ENCODE results near the gene SHB.

The SHB gene

DNA sequence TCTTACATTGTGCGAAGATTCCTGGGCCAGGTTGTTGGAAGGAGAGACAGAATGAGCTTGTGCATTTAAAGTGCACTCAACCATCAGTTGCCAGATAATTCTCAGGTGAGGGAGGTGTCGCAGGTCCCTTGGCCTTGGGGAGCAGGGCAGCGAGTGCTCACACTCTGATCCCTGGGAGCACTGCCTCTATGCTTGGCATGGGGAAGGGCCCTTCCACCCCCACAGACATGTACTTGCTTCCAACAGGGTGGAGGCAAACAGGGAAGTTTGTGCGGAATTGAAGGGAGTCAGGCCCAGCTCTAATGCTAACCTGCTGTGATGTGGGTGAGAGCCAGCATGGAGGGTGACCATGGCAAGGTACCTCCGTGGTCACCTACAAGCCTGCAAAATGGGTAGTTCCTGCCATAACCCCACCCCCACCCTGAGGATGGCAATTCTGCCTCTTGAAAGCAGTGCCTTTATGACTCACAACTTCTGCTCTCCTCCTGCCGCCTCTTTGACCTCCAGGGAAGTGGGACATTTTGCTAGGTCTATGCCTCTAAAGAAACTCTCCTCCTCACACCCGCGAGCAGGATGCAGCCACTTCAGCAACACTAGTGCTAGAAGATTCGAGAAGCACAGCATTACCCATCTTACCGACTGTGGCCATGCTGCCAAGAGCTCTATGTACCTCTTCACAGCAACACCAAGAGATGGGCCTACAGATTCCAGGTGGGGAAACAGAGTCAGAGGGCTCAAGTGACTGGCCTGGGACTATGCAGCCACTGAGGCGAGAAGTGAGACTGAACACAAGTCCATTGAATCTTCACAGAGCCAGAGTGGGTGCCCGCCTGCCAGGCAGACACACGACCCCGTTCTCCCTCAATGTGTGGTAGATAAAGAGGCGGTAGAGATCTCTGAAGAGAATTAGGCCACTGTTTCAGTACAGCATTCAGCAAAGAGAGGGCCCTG lies 143.0 kb downstream of the SHB start:
- peak in 1 of 2 experiments; percentile 3 for DNase-seq

DNA sequence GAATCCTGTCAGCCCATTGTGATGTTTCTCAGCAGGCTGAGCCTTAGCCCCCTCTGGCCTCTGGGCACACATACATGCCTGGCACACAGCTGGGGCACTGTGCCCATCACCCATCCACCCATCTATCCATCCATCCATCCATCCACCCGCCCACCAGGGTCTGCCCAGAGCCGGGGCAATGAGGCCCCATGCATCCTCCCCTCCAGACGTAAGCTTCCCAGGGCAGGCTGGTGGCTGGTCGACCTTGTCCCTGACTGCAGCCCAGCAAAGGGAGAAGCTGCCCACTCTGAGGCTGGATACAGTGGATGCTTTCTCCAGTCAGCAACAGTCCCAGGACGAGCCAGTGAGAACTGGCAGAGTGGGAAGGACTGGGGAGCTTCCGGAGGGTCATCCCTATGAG lies 144.0 kb downstream of the SHB start:
- no peak for DNase-seq

DNA sequence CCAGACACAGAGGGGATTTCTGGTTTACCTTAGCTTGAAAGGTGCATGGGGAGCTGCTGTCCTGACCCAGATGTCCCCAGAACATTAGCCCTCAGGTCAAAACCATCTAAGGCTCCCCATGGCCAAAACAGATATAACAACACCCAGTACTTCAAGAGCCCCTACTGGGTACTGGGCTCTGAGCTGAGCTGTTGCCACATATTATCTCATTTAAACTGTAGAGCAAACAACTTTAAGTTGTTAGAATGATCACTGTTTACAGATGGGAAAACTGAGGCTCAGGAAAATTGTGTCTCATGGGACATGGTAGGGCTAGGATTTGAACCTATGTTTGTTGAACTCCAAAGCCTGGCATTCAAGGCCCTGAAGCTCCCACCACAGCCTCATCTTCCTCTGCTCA lies 144.5 kb downstream of the SHB start:
- no peak for DNase-seq

DNA sequence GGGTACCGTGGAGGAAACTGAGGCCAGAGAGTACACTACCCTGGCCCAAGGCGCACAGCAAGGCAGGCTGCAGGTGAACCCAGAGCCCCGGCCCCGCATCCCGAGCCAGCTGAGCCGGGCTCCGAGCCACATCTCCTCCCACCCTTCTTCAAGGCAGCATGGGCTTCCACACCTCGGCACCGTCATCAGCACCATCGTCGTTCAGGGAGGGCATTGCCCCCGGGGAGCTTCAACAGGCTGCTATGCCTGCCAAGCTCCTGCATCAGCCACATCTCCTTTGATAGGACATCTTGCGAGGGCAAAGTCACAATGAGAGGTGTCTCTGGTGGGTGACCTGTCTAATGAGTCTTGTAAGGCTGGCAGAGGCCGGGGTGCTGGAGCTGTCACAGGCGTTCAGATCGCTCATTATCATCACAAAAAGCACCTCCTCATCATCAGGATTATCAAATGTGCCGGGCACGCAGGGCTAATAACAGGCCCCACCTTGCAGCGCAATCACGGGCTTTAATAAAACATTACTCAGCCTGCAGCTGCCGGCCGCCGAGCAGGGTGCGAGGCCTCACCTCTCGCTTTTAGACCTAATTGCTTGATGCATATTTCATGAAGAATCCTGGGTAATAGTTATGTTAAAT lies 145.1 kb downstream of the SHB start:
- no peak for DNase-seq

- no peak for DNase-seq
Measured at GRCh38 chr9:37923118-37923795, 145.8 kb downstream of the SHB start.

- DNase-seq, result no peak
Measured at GRCh38 chr9:37922363-37923117, 146.5 kb downstream of the SHB start.

DNA sequence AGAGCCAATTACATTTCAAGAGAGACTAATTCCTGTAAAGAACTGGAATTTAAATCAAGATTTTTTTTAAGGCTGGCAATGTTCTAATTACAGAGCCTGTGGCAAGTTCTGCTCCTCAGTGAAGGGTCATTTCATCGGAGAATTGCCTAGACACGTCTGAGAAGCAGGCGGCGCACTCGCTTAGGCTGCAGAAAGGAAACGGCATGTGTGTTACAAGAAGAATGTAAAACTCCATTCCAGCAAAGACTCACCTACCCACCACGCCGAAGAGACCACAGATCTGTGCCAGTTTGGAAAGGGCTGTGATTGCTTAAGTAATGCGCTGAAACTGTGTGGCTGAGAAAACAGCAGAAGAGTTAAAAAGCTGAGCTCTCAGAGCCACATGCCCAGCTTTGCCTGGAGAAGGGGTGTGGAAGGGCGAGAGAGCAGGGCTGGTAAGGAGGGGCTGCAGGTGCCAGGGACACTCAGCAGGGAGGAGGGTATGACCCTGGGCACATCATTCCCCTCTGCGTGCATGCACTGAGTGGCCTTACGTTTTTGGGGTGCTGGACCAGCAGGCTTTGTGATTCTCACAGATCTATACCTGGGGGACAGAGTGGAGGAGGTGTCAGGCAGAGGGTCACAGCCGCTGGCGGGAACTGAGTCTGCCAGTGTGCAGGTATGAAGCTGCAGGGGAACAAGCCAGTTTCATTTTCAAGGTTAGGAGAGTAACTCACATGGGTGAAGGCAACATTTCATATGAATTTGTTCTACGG lies 147.3 kb downstream of the SHB start:
- no peak for DNase-seq

DNA sequence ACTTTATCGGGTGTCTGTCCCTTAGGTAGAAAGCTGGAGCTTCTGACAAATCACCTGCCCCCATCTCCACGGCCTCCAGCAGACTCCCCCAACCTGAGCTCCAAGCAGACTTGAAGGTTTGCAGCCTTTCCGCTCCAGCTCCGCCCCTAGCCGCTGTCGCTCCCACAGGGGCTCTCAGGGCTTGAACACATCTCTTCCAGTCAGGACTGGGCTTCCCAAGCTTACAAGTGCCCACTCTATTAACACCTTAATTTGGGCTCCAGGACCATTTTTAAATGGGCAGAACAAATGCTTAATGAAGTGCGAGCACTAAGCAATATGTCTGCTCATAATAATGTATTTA lies 147.9 kb downstream of the SHB start:
- no peak for DNase-seq

DNA sequence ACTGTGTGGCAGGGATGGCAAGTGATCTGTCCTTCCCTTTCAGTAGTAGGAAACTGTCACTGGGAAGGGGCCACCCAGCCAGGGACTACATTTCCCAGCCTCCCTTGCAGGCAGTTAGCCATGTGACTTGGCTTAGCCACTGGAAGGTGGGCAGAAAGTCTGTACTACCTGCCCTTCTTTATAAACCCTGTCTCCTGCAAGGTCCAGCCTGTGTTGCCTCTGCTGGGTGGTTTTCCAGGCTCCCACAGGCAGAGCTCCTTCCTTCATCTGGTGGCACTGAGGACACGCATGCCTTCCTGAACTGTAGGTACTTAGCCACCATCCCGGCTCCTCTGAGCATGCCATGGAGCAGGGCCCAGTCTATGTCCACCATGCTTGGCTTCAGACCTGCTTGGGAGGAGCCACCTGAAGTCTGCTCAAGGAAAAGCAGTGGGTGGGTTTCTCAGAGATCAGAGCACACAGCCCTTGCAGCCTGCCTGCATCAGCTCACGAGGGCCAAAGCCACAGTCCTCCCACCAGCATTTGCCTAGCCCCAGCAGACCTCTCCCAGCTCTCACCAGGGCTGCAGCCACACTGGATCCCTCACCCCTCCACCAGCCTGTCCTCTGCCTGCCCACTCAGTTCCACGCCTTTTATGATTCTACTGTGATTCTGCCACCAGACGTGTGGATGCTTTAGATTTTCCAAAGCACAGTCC lies 148.4 kb downstream of the SHB start:
- DNase-seq, result no peak

GRCh38 chr9:37919956-37920335 lies 149.1 kb downstream of the SHB start:
- no peak for DNase-seq

- DNase-seq, result no peak
Measured at GRCh38 chr9:37919246-37919955, 149.6 kb downstream of the SHB start.

DNA sequence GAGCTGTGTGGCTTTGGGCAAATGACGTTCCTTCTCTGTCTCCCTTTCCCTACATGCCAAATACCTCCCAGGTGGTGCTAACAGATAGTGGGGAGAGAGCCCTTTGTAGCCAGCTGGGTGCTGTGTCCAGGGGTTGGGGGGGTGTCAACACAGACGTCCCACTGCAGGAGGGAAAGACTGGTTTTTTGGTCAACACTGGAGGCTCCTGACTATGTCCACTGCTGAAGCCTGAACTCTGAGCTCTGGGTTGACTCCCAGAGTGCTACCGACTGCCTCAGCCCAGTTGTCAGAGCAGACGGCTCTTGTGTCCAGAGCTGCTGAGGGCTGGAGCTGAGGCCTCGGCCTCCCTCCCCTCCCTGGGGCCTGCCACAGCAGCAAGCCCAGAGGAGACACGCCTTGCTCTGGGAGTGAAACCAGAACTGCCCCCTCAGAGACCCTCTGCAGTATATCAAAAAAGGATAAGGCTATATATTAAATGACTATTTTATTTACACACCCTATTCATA lies 150.3 kb downstream of the SHB start:
- DNase-seq, result no peak

DNA sequence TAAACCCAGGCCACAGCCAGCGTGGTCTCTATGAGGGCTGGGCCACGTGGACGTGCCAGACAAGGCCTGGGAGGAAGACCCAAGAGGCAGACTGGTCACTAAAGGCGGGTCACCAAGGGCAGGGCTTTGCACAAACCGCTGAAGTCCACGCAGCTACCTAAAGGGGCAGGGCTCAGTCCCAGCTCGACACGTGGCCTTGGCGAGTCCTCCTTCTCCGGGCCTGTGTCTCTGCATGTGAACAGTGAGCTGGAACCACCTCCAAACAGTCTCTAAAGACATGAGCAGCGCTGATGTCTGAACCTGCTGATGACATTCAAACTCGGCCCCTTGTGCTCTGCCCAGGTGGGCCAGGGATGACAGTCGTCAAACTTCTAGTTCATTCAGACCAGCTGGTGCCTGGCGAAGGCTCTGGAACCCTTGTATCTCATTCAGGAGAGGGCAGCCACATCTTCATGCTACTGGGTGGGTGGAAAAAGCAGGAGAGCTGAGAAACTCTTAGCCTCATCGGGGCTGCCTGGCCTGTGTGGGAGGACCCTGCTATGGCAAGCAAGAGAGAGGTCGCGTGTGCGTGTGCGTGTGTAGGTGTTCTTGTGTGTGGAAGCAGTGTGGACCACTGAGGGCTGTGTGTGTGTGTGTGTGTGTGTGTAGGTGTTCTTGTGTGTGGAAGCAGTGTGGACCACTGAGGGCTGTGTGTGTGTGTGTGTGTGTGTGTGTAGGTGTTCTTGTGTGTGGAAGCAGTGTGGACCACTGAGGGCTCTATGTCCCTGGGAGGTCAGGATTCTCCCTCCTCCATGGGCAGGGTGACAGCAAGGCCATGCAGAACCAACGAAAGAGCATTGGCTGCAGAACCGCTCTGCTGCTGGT lies 151.0 kb downstream of the SHB start:
- DNase-seq, result no peak

- DNase-seq, result no peak
Measured at GRCh38 chr9:37917313-37917731, 151.7 kb downstream of the SHB start.

DNA sequence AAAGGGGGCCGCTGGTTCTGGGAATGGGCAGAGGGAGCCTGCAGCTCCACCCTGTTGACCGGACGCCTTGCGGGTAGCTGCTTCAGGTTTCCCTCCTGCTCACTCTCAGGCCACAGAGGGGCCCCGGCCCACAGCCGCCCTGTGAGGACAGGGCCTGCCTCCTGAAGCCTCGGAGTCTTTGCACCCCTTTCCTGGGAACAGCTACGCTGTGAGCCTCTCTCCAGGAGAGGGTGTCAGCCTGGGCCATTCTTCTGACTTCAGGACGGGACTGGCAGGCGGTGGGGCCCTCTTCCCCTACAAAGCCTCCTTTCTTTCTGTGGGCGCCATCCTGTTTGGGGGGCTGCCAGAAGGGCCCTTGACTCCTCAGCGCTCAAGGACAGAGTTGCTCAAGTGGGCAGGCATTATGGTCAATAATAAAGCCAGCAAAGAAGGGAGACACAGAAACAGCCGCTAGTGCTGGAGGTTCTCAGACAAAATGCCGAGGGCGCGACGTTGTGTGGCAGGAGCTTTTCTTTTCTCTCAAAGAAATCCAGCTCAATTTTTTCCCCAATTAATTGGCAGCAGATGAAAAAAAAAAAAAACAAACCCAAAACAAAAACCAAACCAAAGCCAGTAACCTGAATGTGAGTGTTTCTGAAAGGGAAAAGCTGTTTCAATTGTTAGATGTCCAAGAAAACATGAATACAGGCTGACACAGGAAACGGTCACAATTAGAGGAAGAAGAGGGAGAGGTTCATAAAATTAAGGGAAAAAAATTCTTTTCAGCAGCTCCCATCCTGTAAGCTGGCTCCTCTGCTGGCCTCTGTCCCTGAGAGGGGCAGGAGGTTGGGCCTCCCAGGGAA lies 152.3 kb downstream of the SHB start:
- no peak for DNase-seq

DNA sequence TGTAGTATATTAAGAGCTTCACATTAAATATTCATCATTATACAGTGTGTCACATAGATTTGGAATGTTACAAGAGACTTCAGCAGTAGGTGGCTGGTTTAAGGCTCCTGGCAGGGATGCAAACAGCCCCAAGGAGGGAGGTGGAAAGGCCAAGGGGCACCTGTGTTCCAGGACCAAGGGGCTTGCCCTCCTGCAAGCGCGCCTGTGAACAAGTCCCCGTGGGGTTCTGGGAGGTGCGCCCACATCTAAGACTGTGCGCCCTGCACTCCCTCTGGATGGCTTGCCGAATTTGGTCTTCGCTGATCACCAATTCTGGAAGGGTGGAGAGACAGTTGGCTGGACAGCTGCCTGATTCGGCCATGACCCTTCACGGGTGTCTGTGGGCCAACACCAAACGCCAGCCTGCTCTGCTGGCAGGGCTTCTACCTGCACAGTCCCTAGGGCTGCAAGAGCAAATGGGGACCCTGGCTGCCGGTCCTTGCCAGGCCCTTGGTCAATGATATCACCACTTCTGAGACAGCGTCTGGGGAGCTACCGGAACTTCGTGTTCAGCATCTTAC lies 153.0 kb downstream of the SHB start:
- DNase-seq, result no peak

- DNase-seq, result no peak
Measured at GRCh38 chr9:37914701-37915358, 154.2 kb downstream of the SHB start.

- DNase-seq, result no peak
Measured at GRCh38 chr9:37914154-37914551, 154.9 kb downstream of the SHB start.
